OCI-LY7 (cell line): ENCODE data around the gene SCGB1C2. TPM values are rescaled to one million over a fixed set of nuclear protein-coding genes. Genes with fewer than 3 reads are reported as not detected.

Experiments
- BruUV-seq: library from RNA; stranded (reverse); fragments of 400-500 nt; replicated peaks from 2 replicates; lab custom pipeline; 2021; lab: Mats Ljungman, UMichigan
- CTCF ChIA-PET: fragments of 300-600 bp; sonication (Branson Sonifier 250); formaldehyde crosslinking; loops from one replicate; lab custom pipeline; 2022; ENCODE audit warnings: antibody characterized with exemption; ENCODE audit not compliant: unreplicated experiment; lab: Charles Lee
- POLR2A ChIA-PET: fragments of 300-600 bp; sonication (Branson Sonifier 250); formaldehyde crosslinking; loops from one replicate; lab custom pipeline; 2022; ENCODE audit warnings: antibody characterized with exemption; lab: Charles Lee
- DNase-seq: peaks from one replicate; pipeline ENCODE4 v3.0.0-alpha.2; 2015; ENCODE audit warnings: low spot score
- H2AFZ ChIP-seq: fragments of 200-600 bp; sonication (generic), shearing (Covaris generic); 2 replicates; pipeline ENCODE4 v1.6.1; 2014; ENCODE audit warnings: mild to moderate bottlenecking, antibody characterized with exemption, low read length, moderate library complexity
- H3K27ac ChIP-seq: fragments of 200-600 bp; sonication (generic); 2 replicates; pipeline ENCODE4 v1.5.1; 2014; ENCODE audit warnings: mixed run types, low read depth, mild to moderate bottlenecking, moderate library complexity, low read length, inconsistent platforms; ENCODE audit not compliant: poor library complexity, severe bottlenecking
- H3K36me3 ChIP-seq: fragments of 200-600 bp; sonication (generic); 2 replicates; pipeline ENCODE4 v1.6.1; 2014; ENCODE audit warnings: mild to moderate bottlenecking, antibody characterized with exemption, low read length, moderate library complexity, mixed read lengths; ENCODE audit not compliant: insufficient read depth
- H3K4me1 ChIP-seq: fragments of 200-600 bp; sonication (generic); 2 replicates; pipeline ENCODE4 v1.5.1; 2014; ENCODE audit warnings: mild to moderate bottlenecking, low read length; ENCODE audit not compliant: insufficient read depth, poor library complexity, severe bottlenecking
- H3K4me2 ChIP-seq: fragments of 200-600 bp; sonication (generic); 2 replicates; pipeline ENCODE4 v1.6.1; 2014; ENCODE audit warnings: mild to moderate bottlenecking, low read length
- H3K4me3 ChIP-seq: fragments of 200-600 bp; sonication (generic); 2 replicates; pipeline ENCODE4 v1.5.1; 2014; ENCODE audit warnings: mild to moderate bottlenecking, low read depth, low read length; ENCODE audit not compliant: poor library complexity, severe bottlenecking
- H3K79me2 ChIP-seq: fragments of 200-600 bp; sonication (generic); 2 replicates; pipeline ENCODE4 v1.6.1; 2016; ENCODE audit warnings: low read depth, mild to moderate bottlenecking, low read length, moderate library complexity, mixed read lengths; ENCODE audit not compliant: insufficient read depth
- H3K9me2 ChIP-seq: fragments of 200-600 bp; sonication (generic); 2 replicates; pipeline ENCODE4 v1.6.1; 2016; ENCODE audit warnings: mild to moderate bottlenecking, low read length, mixed read lengths; ENCODE audit not compliant: insufficient read depth
- H3K9me3 ChIP-seq: fragments of 200-600 bp; sonication (generic); 2 replicates; pipeline ENCODE4 v1.6.1; 2014; ENCODE audit warnings: mild to moderate bottlenecking, mixed run types, low read length, mixed read lengths
- H4K20me1 ChIP-seq: fragments of 200-600 bp; sonication (generic); 2 replicates; pipeline ENCODE4 v1.6.1; 2014; ENCODE audit warnings: mild to moderate bottlenecking, antibody characterized with exemption, low read length, moderate library complexity, mixed read lengths; ENCODE audit not compliant: insufficient read depth
- CTCF ChIP-seq: fragments of 200-600 bp; sonication (generic); conservative IDR thresholded peaks from 2 replicates; pipeline ENCODE4 v1.5.1; 2014; ENCODE audit warnings: mild to moderate bottlenecking, antibody characterized with exemption, low read length, moderate library complexity, mixed read lengths
- EZH2phosphoT487 ChIP-seq: fragments of 200-600 bp; sonication (generic); IDR thresholded peaks from 2 replicates; pipeline ENCODE4 v1.6.1; 2018; ENCODE audit warnings: low read depth, borderline replicate concordance, mild to moderate bottlenecking, mixed run types, antibody characterized with exemption, low read length, moderate library complexity, mixed read lengths
- intact Hi-C: fragments of 100-400 bp; cut with micrococcal nuclease; formaldehyde crosslinking; loops from one replicate; pipeline ENCODE4 v1.10.0; 2022; ENCODE audit not compliant: unreplicated experiment
- total RNA-seq, 2 experiments: library from RNA; depleted of rRNA in 1 of 2; stranded (reverse); fragments of >200 nt in 1 of 2; shearing (Covaris generic) in 1 of 2; gene quantifications; 2 replicates each; pipeline ENCODE4 v1.2.3, GENCODE V29; 2014 to 2022

The SCGB1C2 gene
- total RNA-seq, 2 experiments from 2014 or later, result not detected

DNA sequence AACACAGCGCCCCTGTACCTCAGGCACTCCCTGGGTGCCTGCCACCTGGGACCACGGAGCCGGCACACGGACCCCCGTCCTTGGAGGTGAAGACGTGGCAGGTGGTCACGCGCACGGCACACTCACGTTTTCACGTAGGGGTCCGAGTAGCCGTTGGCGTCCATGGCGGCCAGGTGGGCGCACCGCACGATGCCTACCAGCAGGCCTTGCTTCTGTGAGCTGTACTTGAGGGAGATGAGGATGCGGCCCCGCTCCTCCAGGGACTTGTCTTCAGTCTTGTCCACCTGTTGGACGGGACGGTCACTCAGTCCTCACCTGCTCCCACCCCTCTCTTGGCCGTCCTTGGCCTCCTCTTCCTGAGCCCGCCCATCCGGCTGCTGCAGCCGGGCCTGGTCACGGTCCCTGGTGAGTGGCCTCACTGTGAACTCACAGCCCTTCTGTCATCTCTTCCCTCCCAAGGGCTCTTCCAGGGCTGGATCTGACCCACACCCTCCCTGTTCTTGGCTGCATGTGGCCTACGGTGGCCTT lies 18.8 kb downstream of the SCGB1C2 start:
- DNase-seq, result no peak
- no peak overlapping the region for H2AFZ ChIP-seq
- H3K27ac ChIP-seq, result no peak overlapping the region
- no peaks in the 10 kb centered on the region for H3K9me2 ChIP-seq
- H3K4me2 ChIP-seq, result no peak overlapping the region
- H3K4me3 ChIP-seq, result no peak overlapping the region
- ChIA-PET CTCF (no interaction called here), POLR2A (no interaction called here)
- H4K20me1 ChIP-seq, result no peaks in the 10 kb centered on the region
- no peaks in the 10 kb centered on the region for H3K79me2 ChIP-seq
- no TSS peak for BruUV-seq
- intact Hi-C loops, result no loop called here
- H3K36me3 ChIP-seq, result no peaks in the 10 kb centered on the region
- H3K9me3 ChIP-seq, result no peaks in the 10 kb centered on the region
- H3K4me1 ChIP-seq, result no peaks in the 10 kb centered on the region
- TF ChIP-seq CTCF, result no peak
- TF ChIP-seq EZH2phosphoT487, result no peak

- no peak overlapping the region for H3K4me3 ChIP-seq
- H3K79me2 ChIP-seq, result no peaks in the 10 kb centered on the region
- H4K20me1 ChIP-seq, result no peaks in the 10 kb centered on the region
- no peak overlapping the region for H2AFZ ChIP-seq
- H3K9me3 ChIP-seq, result no peaks in the 10 kb centered on the region
- H3K36me3 ChIP-seq, result no peaks in the 10 kb centered on the region
- CTCF ChIA-PET, result no interaction called here
- H3K9me2 ChIP-seq, result no peaks in the 10 kb centered on the region
- POLR2A ChIA-PET, result no interaction called here
- no peak overlapping the region for H3K27ac ChIP-seq
- no peaks in the 10 kb centered on the region for H3K4me1 ChIP-seq
- intact Hi-C loops, result no loop called here
- no peak overlapping the region for H3K4me2 ChIP-seq
- no peak for DNase-seq
- TF ChIP-seq CTCF (no peak), EZH2phosphoT487 (no peak)
- no TSS peak for BruUV-seq
Observed at GRCh38 chr17:156946-157345, 19.6 kb downstream of the SCGB1C2 start.

DNA sequence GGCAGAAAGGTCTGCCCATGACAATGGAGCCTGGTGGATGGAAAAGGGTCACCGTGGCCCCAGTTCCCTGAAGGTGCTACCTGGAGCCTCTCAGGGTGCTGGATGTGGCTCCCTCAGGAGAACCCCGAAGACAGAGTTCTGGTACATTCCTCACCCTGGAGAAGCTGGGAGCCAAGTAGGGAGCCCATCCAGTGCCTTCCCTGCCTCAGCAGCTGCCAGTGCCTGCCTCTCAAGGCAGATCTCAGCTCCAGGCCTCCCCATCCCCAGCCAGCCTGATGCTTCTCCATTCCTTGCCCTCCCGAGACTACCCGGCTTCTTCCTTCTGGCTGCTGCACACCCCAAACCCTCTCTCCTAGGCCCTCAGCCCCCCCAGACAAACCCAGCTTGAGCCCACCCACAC lies 20.5 kb downstream of the SCGB1C2 start:
- Histone ChIP-seq H3K9me3 (no peaks in the 10 kb centered on the region), H2AFZ (no peak overlapping the region), H3K4me2 (no peak overlapping the region), H3K79me2 (no peaks in the 10 kb centered on the region), H4K20me1 (no peaks in the 10 kb centered on the region), H3K27ac (no peak overlapping the region), H3K36me3 (no peaks in the 10 kb centered on the region), H3K9me2 (no peaks in the 10 kb centered on the region), H3K4me3 (no peak overlapping the region), H3K4me1 (no peaks in the 10 kb centered on the region)
- intact Hi-C loops, result no loop called here
- ChIA-PET CTCF (no interaction called here), POLR2A (no interaction called here)
- no TSS peak for BruUV-seq
- TF ChIP-seq CTCF (no peak), EZH2phosphoT487 (no peak)
- no peak for DNase-seq
